RWPE1 (cell line): ENCODE measurements around the gene PPP1R9A.

Source experiments
- CTCF ChIA-PET: fragments of 350-600 bp; sonication (Branson Sonifier 250); formaldehyde crosslinking; extraction: SDS; loops from one replicate; lab custom pipeline; 2021; lab: Yijun Ruan, JAX
- POLR2A ChIA-PET: fragments of 400-600 bp; formaldehyde crosslinking; extraction: SDS; loops from one replicate; lab custom pipeline; 2020; ENCODE audit warnings: antibody characterized with exemption; ENCODE audit not compliant: low non-redundant PET; lab: Yijun Ruan, JAX
- DNase-seq: peaks from one replicate; pipeline ENCODE4 v3.0.0; 2012; ENCODE audit warnings: low spot score
- H3K27ac ChIP-seq: fragments of 450-650 bp; 2 replicates; pipeline ENCODE4 v1.5.1; 2017
- CTCF ChIP-seq: fragments of 450-650 bp; conservative IDR thresholded peaks from 2 replicates; pipeline ENCODE4 v1.5.1; 2017; ENCODE audit warnings: low read depth, mild to moderate bottlenecking

The PPP1R9A gene

GRCh38 chr7:95056901-95057300, 149.5 kb downstream of the PPP1R9A start:
- no peak for TF ChIP-seq CTCF
- no peak overlapping the region for H3K27ac ChIP-seq
- CTCF ChIA-PET, result no interaction called here
- POLR2A ChIA-PET, result no interaction called here
- DNase-seq, result no peak

- ChIA-PET POLR2A (no interaction called here), CTCF (no interaction called here)
- no peak for TF ChIP-seq CTCF
Observed at GRCh38 chr7:95059842-95060313, 152.5 kb downstream of the PPP1R9A start.

GRCh38 chr7:95062901-95063300, 155.5 kb downstream of the PPP1R9A start:
- ChIA-PET CTCF (interaction anchor here (0.7 kb wide), 1 partner anchor 611 kb away, joined by 5 read pairs; no protein-coding TSS in a partner anchor), POLR2A (no interaction called here)
- no peak for TF ChIP-seq CTCF
- no peak overlapping the region for H3K27ac ChIP-seq
- DNase-seq, result no peak

More at GRCh38 chr7:95059842-95060313, 152.5 kb downstream of the PPP1R9A start:
- no peak overlapping the region for H3K27ac ChIP-seq
- no peak for DNase-seq

GRCh38 chr7:95066737-95067530, 159.5 kb downstream of the PPP1R9A start:
- POLR2A ChIA-PET, result no interaction called here
- no peak for DNase-seq
- no peak overlapping the region for H3K27ac ChIP-seq
- TF ChIP-seq CTCF, result no peak
- CTCF ChIA-PET, result no interaction called here

- no peak for TF ChIP-seq CTCF
- no peak for DNase-seq
- H3K27ac ChIP-seq, result no peak overlapping the region
- POLR2A ChIA-PET, result no interaction called here
- CTCF ChIA-PET, result interaction anchor here (0.6 to 0.7 kb wide), 2 partner anchors 111 to 639 kb away, joined by 5 read pairs; no protein-coding TSS in a partner anchor
Observed at GRCh38 chr7:95088536-95089215, 181.3 kb downstream of the PPP1R9A start.

- CTCF ChIA-PET, result interaction anchor here (0.6 kb wide), 1 partner anchor 8 kb away, joined by 4 read pairs; no protein-coding TSS in a partner anchor
Observed at GRCh38 chr7:95089414-95090315, 182.3 kb downstream of the PPP1R9A start.

More at GRCh38 chr7:95089414-95090315, 182.3 kb downstream of the PPP1R9A start:
- DNase-seq, result no peak
- no peak for TF ChIP-seq CTCF
- no peak overlapping the region for H3K27ac ChIP-seq
- POLR2A ChIA-PET, result no interaction called here
